Mucosa of rectum (tissue), 2 donors: ENCODE measurements around the gene RFPL4AL1.

Experiments
- H3K27ac ChIP-seq, 2 donors: one replicate each; pipeline ENCODE4 v1.7.0; 2013; ENCODE audit warnings: inconsistent platforms in 2 of 2, low read depth in 2 of 2, low read length in 2 of 2
- H3K27me3 ChIP-seq, 2 donors: one replicate each; pipeline ENCODE4 v1.7.0; 2013; ENCODE audit warnings: low read length in 2 of 2; ENCODE audit not compliant: control insufficient read depth in 2 of 2, insufficient read depth in 2 of 2
- H3K36me3 ChIP-seq, 2 donors: one replicate each; pipeline ENCODE4 v1.7.0; 2013; ENCODE audit warnings: low read length in 2 of 2; ENCODE audit not compliant: control insufficient read depth in 2 of 2, insufficient read depth in 2 of 2
- H3K4me1 ChIP-seq, 2 donors: one replicate each; pipeline ENCODE4 v1.7.0; 2013; ENCODE audit warnings: low read length in 2 of 2, mild to moderate bottlenecking in 1 of 2; ENCODE audit not compliant: control insufficient read depth in 2 of 2, insufficient read depth in 2 of 2
- H3K4me3 ChIP-seq, 2 donors: one replicate each; pipeline ENCODE4 v1.7.0; 2013; ENCODE audit warnings: low read length in 2 of 2
- H3K9ac ChIP-seq, 2 donors: one replicate each; pipeline ENCODE4 v1.7.0; 2013; ENCODE audit warnings: low read length in 2 of 2, low read depth in 1 of 2, mild to moderate bottlenecking in 1 of 2
- H3K9me3 ChIP-seq, 2 donors: one replicate each; pipeline ENCODE4 v1.7.0; 2013; ENCODE audit warnings: low read length in 2 of 2; ENCODE audit not compliant: control insufficient read depth in 2 of 2
- donor health status: healthy.
- donor health status: Normal muscosa, but diverticular disease.

RFPL4AL1 gene

GRCh38 chr19:55820037-55820436 is 51.1 kb downstream of the RFPL4AL1 start:
- H3K27ac ChIP-seq = no peak overlapping the region
- no peak overlapping the region for H3K9ac ChIP-seq
- no peaks in the 10 kb centered on the region for H3K27me3 ChIP-seq
- no peaks in the 10 kb centered on the region for H3K36me3 ChIP-seq
- no peak overlapping the region for H3K4me3 ChIP-seq
- no peaks in the 10 kb centered on the region for H3K4me1 ChIP-seq
- no peaks in the 10 kb centered on the region for H3K9me3 ChIP-seq
